Measurements from ENCODE around the gene AK5.

The AK5 gene

GRCh38 chr1:77499466-77499865, 217.6 kb downstream of the AK5 start:
- TF ChIP-seq, protein P1, sequence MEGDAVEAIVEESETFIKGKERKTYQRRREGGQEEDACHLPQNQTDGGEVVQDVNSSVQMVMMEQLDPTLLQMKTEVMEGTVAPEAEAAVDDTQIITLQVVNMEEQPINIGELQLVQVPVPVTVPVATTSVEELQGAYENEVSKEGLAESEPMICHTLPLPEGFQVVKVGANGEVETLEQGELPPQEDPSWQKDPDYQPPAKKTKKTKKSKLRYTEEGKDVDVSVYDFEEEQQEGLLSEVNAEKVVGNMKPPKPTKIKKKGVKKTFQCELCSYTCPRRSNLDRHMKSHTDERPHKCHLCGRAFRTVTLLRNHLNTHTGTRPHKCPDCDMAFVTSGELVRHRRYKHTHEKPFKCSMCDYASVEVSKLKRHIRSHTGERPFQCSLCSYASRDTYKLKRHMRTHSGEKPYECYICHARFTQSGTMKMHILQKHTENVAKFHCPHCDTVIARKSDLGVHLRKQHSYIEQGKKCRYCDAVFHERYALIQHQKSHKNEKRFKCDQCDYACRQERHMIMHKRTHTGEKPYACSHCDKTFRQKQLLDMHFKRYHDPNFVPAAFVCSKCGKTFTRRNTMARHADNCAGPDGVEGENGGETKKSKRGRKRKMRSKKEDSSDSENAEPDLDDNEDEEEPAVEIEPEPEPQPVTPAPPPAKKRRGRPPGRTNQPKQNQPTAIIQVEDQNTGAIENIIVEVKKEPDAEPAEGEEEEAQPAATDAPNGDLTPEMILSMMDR (IDR thresholded peaks at IDR 0.05) = no peak

GRCh38 chr1:77504986-77505385, 223.2 kb downstream of the AK5 start:
- TF ChIP-seq, protein P1 (IDR thresholded peaks at IDR 0.05) = no peak

DNA sequence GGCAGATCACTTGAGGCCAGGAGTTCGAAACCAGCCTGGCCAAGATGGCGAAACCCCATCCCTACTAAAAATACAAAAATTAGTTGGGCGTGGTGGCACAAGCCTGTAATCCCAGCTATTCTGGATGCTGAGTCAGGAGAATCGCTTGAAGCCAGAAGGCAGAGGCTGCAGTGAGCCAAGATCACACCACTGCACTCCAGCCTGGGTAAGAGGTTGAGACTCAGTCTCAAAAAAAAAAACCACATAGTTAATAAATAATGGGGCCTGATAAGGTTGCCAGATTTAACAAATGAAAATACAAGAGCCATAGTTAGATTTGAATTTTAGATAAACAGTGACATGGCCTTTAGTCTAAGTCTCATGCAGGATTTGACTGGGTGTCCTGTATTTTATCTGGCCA, 225.0 kb downstream of the AK5 start:
- TF ChIP-seq, protein P1 (IDR thresholded peaks at IDR 0.05) = no peak

GRCh38 chr1:77509051-77509492, 227.3 kb downstream of the AK5 start:
- TF ChIP-seq, protein P1 (IDR thresholded peaks at IDR 0.05) = no peak

DNA sequence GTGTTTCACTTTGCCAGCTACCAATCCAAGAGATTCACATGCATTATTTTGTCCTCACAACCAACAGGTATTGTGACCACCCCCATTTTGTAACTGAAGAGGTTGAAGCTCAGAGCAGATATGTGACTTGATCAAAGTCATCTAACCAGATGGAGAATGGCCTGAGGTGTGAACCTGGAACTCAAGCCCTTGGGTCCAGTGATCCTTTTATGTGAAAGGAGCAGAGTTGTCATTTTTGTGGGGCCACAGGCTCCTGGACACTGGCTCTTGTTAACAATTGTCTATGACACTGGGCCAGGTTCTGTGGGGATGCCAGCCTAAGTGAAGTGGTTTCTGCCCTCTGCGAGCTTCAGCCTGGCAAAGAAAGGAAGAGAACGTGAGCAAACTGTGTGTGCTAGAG, 228.1 kb downstream of the AK5 start:
- TF ChIP-seq, protein P1 (IDR thresholded peaks at IDR 0.05) = no peak

DNA sequence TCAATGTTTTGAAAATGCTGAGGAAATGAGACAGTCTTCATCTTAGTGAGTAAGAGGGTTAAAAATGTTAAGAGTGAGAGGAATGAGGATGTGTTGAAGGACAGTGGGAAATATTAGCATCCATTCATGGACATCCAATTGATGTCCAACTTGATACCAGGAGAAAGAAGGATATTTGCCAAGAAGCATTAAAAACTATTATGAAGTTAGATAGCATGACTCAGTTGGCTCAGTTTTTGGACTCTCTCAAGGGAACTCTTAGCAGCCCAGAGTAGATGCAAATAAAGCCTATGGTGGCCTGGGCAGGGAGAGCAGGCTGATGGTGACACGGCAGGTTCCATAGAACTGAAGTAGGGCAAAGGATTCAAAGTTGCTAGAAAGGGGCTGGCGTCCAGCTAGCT, 229.6 kb downstream of the AK5 start:
- TF ChIP-seq, protein P1 (IDR thresholded peaks at IDR 0.05) = no peak

DNA sequence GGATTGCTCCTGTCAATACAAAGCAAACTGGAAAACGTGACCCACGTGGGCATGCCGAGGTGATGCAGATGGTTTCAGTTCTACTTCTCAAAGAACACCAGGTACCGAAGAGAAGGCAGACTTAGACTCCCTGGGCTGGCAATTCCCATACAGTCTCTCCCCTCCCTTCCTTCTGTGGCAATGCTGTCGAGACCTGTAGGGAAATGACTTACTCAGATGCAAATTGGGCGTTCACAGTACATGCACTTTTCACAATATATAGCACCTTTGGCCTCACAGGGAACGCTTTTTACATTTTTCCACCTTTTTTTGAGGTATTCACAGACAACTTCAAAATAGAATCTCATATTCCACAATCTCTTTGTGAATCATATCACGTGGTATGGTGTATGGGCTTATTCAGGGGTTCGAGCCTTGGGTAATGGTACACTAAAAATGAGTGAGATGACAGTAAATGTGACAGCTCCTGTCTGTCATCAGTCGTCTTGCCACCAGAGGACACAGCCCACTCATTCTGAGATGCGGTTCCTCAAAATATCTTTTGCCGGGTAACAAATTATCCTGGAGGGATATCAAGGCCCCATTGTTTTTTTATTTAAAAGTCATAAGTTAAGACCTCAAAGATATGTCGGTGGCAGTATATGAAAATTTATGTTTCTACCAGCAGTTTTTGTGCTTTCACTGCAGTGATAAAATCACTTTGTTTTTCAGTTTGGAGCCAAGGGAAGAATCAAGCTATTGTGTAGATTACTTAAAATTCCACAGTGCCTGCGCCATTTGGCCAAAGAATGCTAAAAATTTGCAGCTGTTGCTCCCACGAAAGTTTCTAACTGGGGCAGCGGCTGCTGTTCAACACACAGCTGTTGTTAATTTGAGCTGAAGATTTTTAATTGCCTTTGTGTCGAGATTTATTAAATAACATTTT, 232.3 kb downstream of the AK5 start:
- TF ChIP-seq, protein P1 (IDR thresholded peaks at IDR 0.05) = no peak
